ENCODE data around the gene KLHL8.

- TF ChIP-seq CTCF (IDR thresholded peaks at IDR 0.05; ENCODE audit: insufficient read depth, low read length) (no peak), POLR2AphosphoS5 (IDR thresholded peaks at IDR 0.05; ENCODE audit: low read depth) (no peak), REST (IDR thresholded peaks at IDR 0.05; ENCODE audit: insufficient replicate concordance, low read depth) (no peak)
Observed at GRCh38 chr4:87188048-87188447, 32.4 kb downstream of the KLHL8 start.

All from HL-60 (cell line).